NK-92 (cell line): ENCODE data around the gene LUC7L3.
"Not testable (repeated sequence)": the region's sequence is repeated elsewhere in the genome, so short reads cannot be mapped to it uniquely, and the experiment has no call there.

ENCODE experiments used
- DNase-seq: peaks from one replicate; lab custom pipeline; 2025; ENCODE audit not compliant: unreplicated experiment; lab: John Stamatoyannopoulos, UW

The LUC7L3 gene

GRCh38 chr17:50781167-50781566 lies 61.8 kb downstream of the LUC7L3 start:
- DNase-seq = no peak

- DNase-seq = no peak
Observed at GRCh38 chr17:50783193-50783660, 63.8 kb downstream of the LUC7L3 start.

- DNase-seq = no peak
Observed at GRCh38 chr17:50783905-50784304, 64.5 kb downstream of the LUC7L3 start.

GRCh38 chr17:50785126-50785525 lies 65.7 kb downstream of the LUC7L3 start:
- no peak for DNase-seq

GRCh38 chr17:50785946-50786570 lies 66.7 kb downstream of the LUC7L3 start:
- no peak for DNase-seq

- DNase-seq = no peak
Observed at GRCh38 chr17:50787106-50787505, 67.7 kb downstream of the LUC7L3 start.

GRCh38 chr17:50790618-50791017 lies 71.2 kb downstream of the LUC7L3 start:
- DNase-seq = no peak

- no peak for DNase-seq
Observed at GRCh38 chr17:50792132-50792531, 72.7 kb downstream of the LUC7L3 start.

- no peak for DNase-seq
Observed at GRCh38 chr17:50793007-50793406, 73.6 kb downstream of the LUC7L3 start.

- no peak for DNase-seq
Observed at GRCh38 chr17:50794361-50794760, 75.0 kb downstream of the LUC7L3 start.

GRCh38 chr17:50797135-50797810 lies 77.9 kb downstream of the LUC7L3 start:
- no peak for DNase-seq

- no peak for DNase-seq
Observed at GRCh38 chr17:50798424-50799288, 79.3 kb downstream of the LUC7L3 start.

- no peak for DNase-seq
Observed at GRCh38 chr17:50799582-50799981, 80.2 kb downstream of the LUC7L3 start.

- no peak for DNase-seq
Observed at GRCh38 chr17:50800196-50800700, 80.8 kb downstream of the LUC7L3 start.

- DNase-seq = no peak
Observed at GRCh38 chr17:50802609-50803571, 83.5 kb downstream of the LUC7L3 start.

- no peak for DNase-seq
Observed at GRCh38 chr17:50803676-50804075, 84.3 kb downstream of the LUC7L3 start.

GRCh38 chr17:50804749-50805475 lies 85.5 kb downstream of the LUC7L3 start:
- DNase-seq = not testable (repeated sequence)

GRCh38 chr17:50805486-50805885 lies 86.1 kb downstream of the LUC7L3 start:
- no peak for DNase-seq
